ENCODE results near the gene EFNA1. TPM values are rescaled to one million over a fixed set of nuclear protein-coding genes. Genes with fewer than 3 reads are reported as not detected.

Gene EFNA1
- total and polyA plus RNA-seq, 2 of the 4 experiments (the other 2 are of a cell fraction), result 0.90 to 1.6 TPM

DNA sequence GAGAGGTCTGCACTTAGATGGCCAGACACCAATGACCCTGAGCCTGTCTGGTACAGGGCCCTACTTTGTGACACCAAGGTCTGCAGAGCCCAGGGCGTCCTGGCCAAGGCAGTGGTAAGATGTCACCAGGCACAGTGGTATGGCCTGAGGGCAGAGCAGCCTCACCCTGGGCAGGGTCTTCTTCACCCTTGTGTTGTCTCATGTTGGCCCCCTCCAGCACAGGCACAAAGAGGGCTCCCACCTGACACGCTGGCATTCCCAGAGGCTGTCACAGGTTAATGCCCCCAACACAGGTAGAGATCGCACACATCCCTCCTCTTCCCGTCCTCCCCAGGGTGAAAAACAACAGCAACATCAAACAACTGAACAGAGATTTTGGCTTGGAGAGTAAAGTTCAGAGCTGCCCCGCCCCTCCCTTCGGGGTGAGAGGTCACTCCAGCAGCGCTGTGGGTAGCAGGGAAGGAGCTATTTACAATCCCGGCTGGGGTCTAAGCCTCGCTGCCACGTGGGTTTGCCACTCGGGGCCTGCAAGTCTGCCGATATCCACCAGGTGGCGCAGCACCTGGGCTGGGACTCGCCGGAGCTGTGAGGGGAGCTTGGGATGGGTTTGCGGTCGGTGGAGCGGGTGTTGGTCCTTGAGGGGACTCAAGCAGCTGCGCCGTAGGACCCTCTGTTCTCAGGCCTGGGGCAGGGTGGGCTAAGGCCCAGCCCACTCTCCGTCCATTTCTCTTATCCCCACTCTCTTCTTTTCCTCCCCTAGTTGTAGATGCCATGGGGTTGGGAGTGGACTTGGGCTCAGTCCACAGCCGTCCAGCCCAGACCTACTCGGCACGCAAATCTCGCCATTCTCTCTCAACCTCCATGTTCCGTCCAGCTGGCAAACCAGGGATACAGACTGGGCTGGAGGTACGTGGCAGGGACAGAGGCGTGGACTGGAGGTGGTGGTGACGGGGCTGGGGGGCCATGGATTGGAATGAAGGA is 36.3 kb upstream of the EFNA1 start:
- H2BK20ac ChIP-seq (ENCODE audit: low read depth, low read length), result no peak overlapping the region
- H3K27ac ChIP-seq (ENCODE audit: insufficient read depth, low read length), result no peak overlapping the region
- no peaks in the 10 kb centered on the region for H4K20me1 ChIP-seq (ENCODE audit: insufficient read depth, low read length)
- H4K91ac ChIP-seq (ENCODE audit: insufficient read depth, low read depth, low read length), result no peak overlapping the region
- peak overlapping the region; percentile 29; the same call in 1 of the 2 replicates for H3K4me2 ChIP-seq (ENCODE audit: low read depth, low read length)
- intact Hi-C loops (cut with micrococcal nuclease), result loop anchor here (1.0 to 5.0 kb wide), 2 partner anchors 36 to 76 kb away; partner anchors contain the start of gene EFNA1
- no peak overlapping the region for H3K18ac ChIP-seq (ENCODE audit: low read depth, low read length)
- ATAC-seq (ENCODE audit: low read depth) (peak; percentile 90), DNase-seq (peak; percentile 54)
- H3K36me3 ChIP-seq (ENCODE audit: control insufficient read depth, insufficient read depth, low read length), result no peaks in the 10 kb centered on the region
- H3K4me3 ChIP-seq (ENCODE audit: insufficient read depth, low read depth, low read length), result no peak overlapping the region
- ChIA-PET POLR2A (ENCODE audit: unreplicated experiment) (interaction anchor here (1.0 kb wide), 2 partner anchors 40 to 79 kb away, joined by 3 to 5 read pairs; partner anchors contain the start of gene ADAM15), CTCF (interaction anchor here (0.6 to 2.1 kb wide), 14 partner anchors 9 to 875 kb away, joined by 3 to 18 read pairs (median 3); partner anchors contain the start of genes EFNA4 and KRTCAP2)
- H3K79me1 ChIP-seq (ENCODE audit: low read depth in 1 of 2, low read length in 2 of 2), result no peaks in the 10 kb centered on the region
- H3K23ac ChIP-seq (ENCODE audit: low read depth, low read length), result no peak overlapping the region
- H3K56ac ChIP-seq (ENCODE audit: extremely low read depth, insufficient read depth, low read length), result no peak overlapping the region
- H3K9me1 ChIP-seq (ENCODE audit: insufficient read depth, low read length), result peaks cover 3% of the 10 kb centered on the region; the same call in 1 of the 2 replicates
- BruUV-seq (replicated peaks), result no TSS peak
- no peak overlapping the region for H4K5ac ChIP-seq (ENCODE audit: low read depth, low read length)
- H3K14ac ChIP-seq (replicated peaks; ENCODE audit: low read depth, low read length), result peak overlapping the region; percentile 30; the same call in 1 of the 2 replicates
- H2BK15ac ChIP-seq (ENCODE audit: low read depth, low read length), result no peak overlapping the region
- H3K4me1 ChIP-seq (ENCODE audit: control insufficient read depth, insufficient read depth, low read length), result peaks cover 7% of the 10 kb centered on the region; the same call in 1 of the 2 replicates
- H2AFZ ChIP-seq (replicated peaks; ENCODE audit: low read length, poor library complexity), result peak overlapping the region; percentile 92
- H2BK5ac ChIP-seq (ENCODE audit: low read depth, low read length, poor library complexity, severe bottlenecking), result no peak overlapping the region
- dilution Hi-C loops (cut with HindIII; ENCODE audit: low sequenced_read_pairs, unreplicated experiment), result no loop called here
- WGBS, 2 experiments (ENCODE audit: extremely low coverage in 2 of 2, insufficient read length in 1 of 2), result no CpG with 5 or more reads among the region's 29 CpGs
- H3K9me3 ChIP-seq (ENCODE audit: control insufficient read depth, insufficient read depth, low read length), result no peaks in the 10 kb centered on the region
- no peak overlapping the region for H3K4ac ChIP-seq (ENCODE audit: low read depth, low read length)
- no peak overlapping the region; the same call in 1 of the 2 replicates for H2AK5ac ChIP-seq (ENCODE audit: low read depth, low read length)
- H2BK120ac ChIP-seq (ENCODE audit: low read depth, low read length), result no peak overlapping the region
- no peak overlapping the region for H3K9ac ChIP-seq (ENCODE audit: low read depth, low read length)
- H3K27me3 ChIP-seq (ENCODE audit: control insufficient read depth, insufficient read depth, low read length), result peaks cover 17% of the 10 kb centered on the region
- no peak overlapping the region for H4K8ac ChIP-seq (ENCODE audit: low read depth in 2 of 2, low read length in 2 of 2)
- TF ChIP-seq CTCF (conservative IDR thresholded peaks at IDR 0.05; ENCODE audit: low read depth, low read length) (peak; percentile 93), USF2 (IDR thresholded peaks at IDR 0.05; ENCODE audit: low read depth, low read length) (peak; percentile 67; the same call in 1 of the 2 replicates), RAD21 (IDR thresholded peaks at IDR 0.05; ENCODE audit: low read length) (peak; percentile 81), SMC3 (IDR thresholded peaks at IDR 0.05; ENCODE audit: low read depth, low read length) (peak; percentile 94), POLR2A (IDR thresholded peaks at IDR 0.05; ENCODE audit: low read depth, low read length) (no peak), MXI1 (IDR thresholded peaks at IDR 0.05; ENCODE audit: borderline replicate concordance, low read depth, low read length) (peak; percentile 70; the same call in 1 of the 2 replicates)
- TF ChIP-seq, protein P1, sequence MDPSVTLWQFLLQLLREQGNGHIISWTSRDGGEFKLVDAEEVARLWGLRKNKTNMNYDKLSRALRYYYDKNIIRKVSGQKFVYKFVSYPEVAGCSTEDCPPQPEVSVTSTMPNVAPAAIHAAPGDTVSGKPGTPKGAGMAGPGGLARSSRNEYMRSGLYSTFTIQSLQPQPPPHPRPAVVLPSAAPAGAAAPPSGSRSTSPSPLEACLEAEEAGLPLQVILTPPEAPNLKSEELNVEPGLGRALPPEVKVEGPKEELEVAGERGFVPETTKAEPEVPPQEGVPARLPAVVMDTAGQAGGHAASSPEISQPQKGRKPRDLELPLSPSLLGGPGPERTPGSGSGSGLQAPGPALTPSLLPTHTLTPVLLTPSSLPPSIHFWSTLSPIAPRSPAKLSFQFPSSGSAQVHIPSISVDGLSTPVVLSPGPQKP (IDR thresholded peaks at IDR 0.05; ENCODE audit: borderline replicate concordance, low read depth, low read length), result no peak
- in situ Hi-C loops (cut with MboI; ENCODE audit: low sequenced_read_pairs), result loop anchor here (5.0 kb wide), 1 partner anchor 76 kb away; no protein-coding TSS in a partner anchor
- no peak overlapping the region for H2AK9ac ChIP-seq (replicated peaks; ENCODE audit: low read depth, low read length, poor library complexity)
